Left cardiac atrium (tissue), 4 donors: ENCODE results near the gene COL4A6. TPM values are rescaled to one million over a fixed set of nuclear protein-coding genes. Genes with fewer than 3 reads are reported as not detected.
"Not testable (repeated sequence)": the region's sequence is repeated elsewhere in the genome, so short reads cannot be mapped to it uniquely, and the experiment has no call there.

Experiments used
- ATAC-seq, 2 donors: fragments of 200-7000 bp; cut with Tn5 transposase; one replicate each; pipeline ENCODE4 v1.9.1; 2020; ENCODE audit warnings: mild to moderate bottlenecking in 2 of 2, moderate library complexity in 2 of 2
- DNase-seq: peaks from one replicate; pipeline ENCODE4 v3.0.0-alpha.2; 2020
- intact Hi-C, 2 donors: fragments of 100-400 bp; cut with DNase I; formaldehyde crosslinking; loops; one replicate each; pipeline versions ENCODE4 v1.14.1 to v1.15.1; 2022 to 2023
- long read RNA-seq: library from polyadenylated mRNA; unstranded; transcript quantifications from one replicate; pipeline ENCODE4 v2.0.0, GENCODE V29; 2021
- total RNA-seq, 2 donors: library from RNA; stranded (reverse); fragmentation: NEBNext Ultra II Directional; extraction: Animal tissue kit (Norgen Biotek cat#: 25700); gene quantifications; one replicate each; pipeline ENCODE4 v1.2.1, GENCODE V29; 2021
- donor health status: DM: no; HTN: yes; CAD: no.
- donor health status: DM: no; HTN: yes; CAD: no; lungs with severe emphysema.
- donor health status: DM: yes; HTN: yes; CAD: no.
- donor health status: Dilated cardiomyopathy.

COL4A6 gene
- total RNA-seq, result 10 to 100 TPM; 13.7 to 14.7 TPM
- long read RNA-seq, partial matches to known transcripts, result 8 of 11 reads
- long read RNA-seq, other reads (novel, unspliced or antisense), result 1 of 11 reads

- intact Hi-C loops, result no loop called here
- DNase-seq, result peak; percentile 22
- peak; percentile 42 to 72 for ATAC-seq
Measured at GRCh38 chrX:108438110-108438623, at the start of gene COL4A6. TSS of gene COL4A6 (minus strand) at chrX:108438422. CDS start at chrX:108438196, 226 bp downstream.

GRCh38 chrX:108485960-108486359, 47.7 kb upstream of the COL4A6 start:
- ATAC-seq, result no peak
- no peak for DNase-seq
- intact Hi-C loops, result no loop called here

GRCh38 chrX:108484251-108484650, 46.0 kb upstream of the COL4A6 start:
- DNase-seq (no peak), ATAC-seq (no peak)
- intact Hi-C loops, result no loop called here

- ATAC-seq, intact Hi-C loops, DNase-seq: not testable (repeated sequence)
Measured at GRCh38 chrX:108481528-108481927, 43.3 kb upstream of the COL4A6 start.

- intact Hi-C loops, result no loop called here
- no peak for ATAC-seq
- no peak for DNase-seq
Measured at GRCh38 chrX:108473979-108474378, 35.8 kb upstream of the COL4A6 start.

- ATAC-seq, result no peak
- intact Hi-C loops, result no loop called here
- DNase-seq, result no peak
Measured at GRCh38 chrX:108468486-108468885, 30.3 kb upstream of the COL4A6 start.

- no peak for DNase-seq
- ATAC-seq, result no peak
- intact Hi-C loops, result no loop called here
Measured at GRCh38 chrX:108464604-108465003, 26.4 kb upstream of the COL4A6 start.

GRCh38 chrX:108456971-108457477, 18.8 kb upstream of the COL4A6 start:
- ATAC-seq (no peak), DNase-seq (no peak)
- intact Hi-C loops, result no loop called here

- intact Hi-C loops, result no loop called here
- ATAC-seq (no peak), DNase-seq (no peak)
Measured at GRCh38 chrX:108453841-108454240, 15.6 kb upstream of the COL4A6 start.

GRCh38 chrX:108447303-108447702, 9.1 kb upstream of the COL4A6 start:
- intact Hi-C loops, result no loop called here
- ATAC-seq (no peak), DNase-seq (no peak)

- intact Hi-C loops, result no loop called here
- no peak for ATAC-seq
- no peak for DNase-seq
Measured at GRCh38 chrX:108442901-108443464, 4.8 kb upstream of the COL4A6 start.

GRCh38 chrX:108439961-108440696, 1.9 kb upstream of the COL4A6 start:
- intact Hi-C loops, result no loop called here
- ATAC-seq (peak; percentile 52 to 59), DNase-seq (peak; percentile 18)

GRCh38 chrX:108439426-108439942, 1.3 kb upstream of the COL4A6 start, which contains the start of gene COL4A5:
TSS of gene COL4A5 (plus strand) at chrX:108439838. CDS start at chrX:108440126, 288 bp downstream.
- intact Hi-C loops, result no loop called here
- DNase-seq, result peak; percentile 52
- ATAC-seq, result peak; percentile 86 to 91

- DNase-seq (no peak), ATAC-seq (peak; percentile 5 to 9)
- intact Hi-C loops, result no loop called here
Measured at GRCh38 chrX:108437349-108438109, 693 bp downstream of the COL4A6 start.

- intact Hi-C loops, result no loop called here
- ATAC-seq, result no peak
- DNase-seq, result no peak
Measured at GRCh38 chrX:108435261-108435660, 3.0 kb downstream of the COL4A6 start.

GRCh38 chrX:108426262-108426661, 12.0 kb downstream of the COL4A6 start:
- ATAC-seq (no peak), DNase-seq (no peak)
- intact Hi-C loops, result no loop called here

- DNase-seq, result no peak
- intact Hi-C loops, result no loop called here
- no peak for ATAC-seq
Measured at GRCh38 chrX:108420481-108420880, 17.7 kb downstream of the COL4A6 start.

- ATAC-seq, result no peak
- no peak for DNase-seq
- intact Hi-C loops, result no loop called here
Measured at GRCh38 chrX:108419401-108419800, 18.8 kb downstream of the COL4A6 start.

GRCh38 chrX:108417257-108417656, 21.0 kb downstream of the COL4A6 start:
- intact Hi-C loops, result no loop called here
- no peak for DNase-seq
- ATAC-seq, result no peak
